ENCODE data around the gene TBC1D7.

DNA sequence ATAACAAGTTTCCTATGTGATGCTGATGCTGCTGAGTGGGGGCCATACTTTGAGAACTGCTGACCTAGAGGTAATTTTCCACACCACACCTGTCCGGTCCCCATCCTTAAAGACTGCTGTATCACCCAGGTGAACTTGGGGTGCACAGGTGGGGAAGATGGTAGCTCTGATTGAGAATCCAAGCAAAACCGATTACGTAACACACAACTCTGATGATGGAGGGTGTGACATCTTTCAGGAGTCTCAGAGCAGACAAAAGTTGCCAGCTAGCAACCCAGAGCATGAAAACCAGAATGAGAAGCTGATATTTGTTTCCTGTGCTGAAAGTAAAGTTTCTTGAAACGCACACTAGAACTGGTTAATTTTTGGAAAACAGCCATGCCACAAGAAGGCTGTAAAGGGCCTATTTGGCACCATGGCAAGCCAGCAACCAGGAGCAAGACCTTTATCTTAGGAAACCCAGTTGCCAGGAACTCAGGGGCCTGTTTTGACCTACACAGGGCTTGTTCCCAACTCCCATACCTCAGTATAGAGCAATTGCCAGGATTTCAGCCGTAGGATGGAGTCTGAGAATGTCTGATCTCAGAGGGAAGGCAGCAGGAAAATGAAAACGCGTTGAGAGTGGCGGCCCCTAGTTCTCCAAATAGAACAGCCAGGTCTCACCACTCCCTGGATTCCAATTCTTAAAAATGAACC lies 21.6 kb upstream of the TBC1D7 start:
- TF ChIP-seq, protein P1, sequence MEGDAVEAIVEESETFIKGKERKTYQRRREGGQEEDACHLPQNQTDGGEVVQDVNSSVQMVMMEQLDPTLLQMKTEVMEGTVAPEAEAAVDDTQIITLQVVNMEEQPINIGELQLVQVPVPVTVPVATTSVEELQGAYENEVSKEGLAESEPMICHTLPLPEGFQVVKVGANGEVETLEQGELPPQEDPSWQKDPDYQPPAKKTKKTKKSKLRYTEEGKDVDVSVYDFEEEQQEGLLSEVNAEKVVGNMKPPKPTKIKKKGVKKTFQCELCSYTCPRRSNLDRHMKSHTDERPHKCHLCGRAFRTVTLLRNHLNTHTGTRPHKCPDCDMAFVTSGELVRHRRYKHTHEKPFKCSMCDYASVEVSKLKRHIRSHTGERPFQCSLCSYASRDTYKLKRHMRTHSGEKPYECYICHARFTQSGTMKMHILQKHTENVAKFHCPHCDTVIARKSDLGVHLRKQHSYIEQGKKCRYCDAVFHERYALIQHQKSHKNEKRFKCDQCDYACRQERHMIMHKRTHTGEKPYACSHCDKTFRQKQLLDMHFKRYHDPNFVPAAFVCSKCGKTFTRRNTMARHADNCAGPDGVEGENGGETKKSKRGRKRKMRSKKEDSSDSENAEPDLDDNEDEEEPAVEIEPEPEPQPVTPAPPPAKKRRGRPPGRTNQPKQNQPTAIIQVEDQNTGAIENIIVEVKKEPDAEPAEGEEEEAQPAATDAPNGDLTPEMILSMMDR (tag by site-specific recombination; IDR thresholded peaks at IDR 0.05) = no peak
- no peak for TF ChIP-seq ZFP41 (tag by site-specific recombination; IDR thresholded peaks at IDR 0.05; ENCODE audit: borderline replicate concordance)

Data from HEK293 (cell line).